NB4 (cell line): ENCODE results near the gene SH3GL3.

Experiments
- POLR2A ChIP-seq: IDR thresholded peaks from 2 replicates; pipeline ENCODE4 v1.6.1; 2011; ENCODE audit warnings: mild to moderate bottlenecking; ENCODE audit not compliant: insufficient read length; ENCODE audit errors: extremely low read depth
- TF ChIP-seq, protein P1 (sequence below): IDR thresholded peaks from 2 replicates; pipeline ENCODE4 v1.6.1; 2011; ENCODE audit warnings: low read depth, low read length
- TF ChIP-seq, protein P2 (sequence below): IDR thresholded peaks from one replicate; pipeline ENCODE4 v1.5.1; 2012; ENCODE audit warnings: low read depth, low read length

DNA sequence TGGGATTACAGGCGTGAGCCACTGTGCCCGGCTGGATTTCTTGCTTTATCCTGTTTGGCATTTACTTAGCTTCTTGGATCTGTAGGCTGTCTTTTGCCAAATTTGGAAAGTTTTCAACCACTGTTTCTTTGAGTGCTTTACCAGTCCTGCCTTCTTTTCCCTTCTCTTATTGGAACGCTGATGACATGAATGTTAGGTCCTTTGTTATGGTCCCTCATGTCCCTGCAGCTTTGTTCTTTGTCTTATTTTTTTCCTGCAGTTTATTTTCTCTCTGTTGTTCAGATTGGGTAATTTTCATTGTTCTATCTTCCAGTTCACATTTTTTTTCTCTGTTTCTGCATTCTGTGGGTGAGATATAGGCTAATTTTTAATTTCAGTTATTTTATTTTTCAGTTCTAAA, 25.0 kb downstream of the SH3GL3 start:
- no peak for TF ChIP-seq POLR2A
- TF ChIP-seq, protein P1, sequence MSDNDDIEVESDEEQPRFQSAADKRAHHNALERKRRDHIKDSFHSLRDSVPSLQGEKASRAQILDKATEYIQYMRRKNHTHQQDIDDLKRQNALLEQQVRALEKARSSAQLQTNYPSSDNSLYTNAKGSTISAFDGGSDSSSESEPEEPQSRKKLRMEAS = no peak
- TF ChIP-seq, protein P2, sequence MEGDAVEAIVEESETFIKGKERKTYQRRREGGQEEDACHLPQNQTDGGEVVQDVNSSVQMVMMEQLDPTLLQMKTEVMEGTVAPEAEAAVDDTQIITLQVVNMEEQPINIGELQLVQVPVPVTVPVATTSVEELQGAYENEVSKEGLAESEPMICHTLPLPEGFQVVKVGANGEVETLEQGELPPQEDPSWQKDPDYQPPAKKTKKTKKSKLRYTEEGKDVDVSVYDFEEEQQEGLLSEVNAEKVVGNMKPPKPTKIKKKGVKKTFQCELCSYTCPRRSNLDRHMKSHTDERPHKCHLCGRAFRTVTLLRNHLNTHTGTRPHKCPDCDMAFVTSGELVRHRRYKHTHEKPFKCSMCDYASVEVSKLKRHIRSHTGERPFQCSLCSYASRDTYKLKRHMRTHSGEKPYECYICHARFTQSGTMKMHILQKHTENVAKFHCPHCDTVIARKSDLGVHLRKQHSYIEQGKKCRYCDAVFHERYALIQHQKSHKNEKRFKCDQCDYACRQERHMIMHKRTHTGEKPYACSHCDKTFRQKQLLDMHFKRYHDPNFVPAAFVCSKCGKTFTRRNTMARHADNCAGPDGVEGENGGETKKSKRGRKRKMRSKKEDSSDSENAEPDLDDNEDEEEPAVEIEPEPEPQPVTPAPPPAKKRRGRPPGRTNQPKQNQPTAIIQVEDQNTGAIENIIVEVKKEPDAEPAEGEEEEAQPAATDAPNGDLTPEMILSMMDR = no peak
